Chondrocyte (in vitro differentiated cells): ENCODE results near the gene TP63. TPM values are rescaled to one million over a fixed set of nuclear protein-coding genes. Genes with fewer than 3 reads are reported as not detected.
A peak's percentile ranks its signal among the peaks of the same experiment; 100 is the strongest.

Experiments used
- DNase-seq: peaks from one replicate; pipeline ENCODE4 v3.0.0; 2021; ENCODE audit warnings: mixed read lengths, low spot score
- H3K27ac Mint-ChIP-seq: one replicate; pipeline ENCODE4 v1.8.0; 2021; ENCODE audit warnings: mild to moderate bottlenecking, moderate library complexity, mixed read lengths; ENCODE audit not compliant: unreplicated experiment
- H3K27me3 Mint-ChIP-seq: 2 replicates; pipeline ENCODE4 v1.8.0; 2021; ENCODE audit warnings: low read depth, mixed read lengths
- H3K36me3 Mint-ChIP-seq: 2 replicates; pipeline ENCODE4 v1.8.0; 2021; ENCODE audit warnings: low read depth, mixed read lengths
- H3K4me1 Mint-ChIP-seq: 2 replicates; pipeline ENCODE4 v1.8.0; 2021; ENCODE audit warnings: low read depth, mild to moderate bottlenecking, mixed read lengths
- H3K4me3 Mint-ChIP-seq: one replicate; pipeline ENCODE4 v1.8.0; 2021; ENCODE audit warnings: mild to moderate bottlenecking, moderate library complexity, mixed read lengths; ENCODE audit not compliant: unreplicated experiment
- H3K9me3 Mint-ChIP-seq: 2 replicates; pipeline ENCODE4 v1.8.0; 2021; ENCODE audit warnings: low read depth, mixed read lengths
- total RNA-seq: library from RNA; stranded (reverse); gene quantifications from 3 replicates; pipeline ENCODE4 v1.2.1, GENCODE V29; 2021
- TF ChIP-seq, protein P1 (sequence below): fragments of 200-600 bp; sonication (generic); IDR thresholded peaks from 2 replicates; pipeline ENCODE4 v1.5.0; 2021; ENCODE audit warnings: antibody characterized with exemption, mild to moderate bottlenecking, moderate library complexity

TP63 gene
- total RNA-seq, 1 donor from 2014 or later: not detected

- no peak overlapping the region for H3K4me3 Mint-ChIP-seq
- H3K27ac Mint-ChIP-seq: no peak overlapping the region
- H3K36me3 Mint-ChIP-seq: no peaks in the 10 kb centered on the region
- peaks cover 12% of the 10 kb centered on the region for H3K4me1 Mint-ChIP-seq
- H3K9me3 Mint-ChIP-seq: no peaks in the 10 kb centered on the region
- no peak for DNase-seq
- no peaks in the 10 kb centered on the region for H3K27me3 Mint-ChIP-seq
- TF ChIP-seq, protein P1, sequence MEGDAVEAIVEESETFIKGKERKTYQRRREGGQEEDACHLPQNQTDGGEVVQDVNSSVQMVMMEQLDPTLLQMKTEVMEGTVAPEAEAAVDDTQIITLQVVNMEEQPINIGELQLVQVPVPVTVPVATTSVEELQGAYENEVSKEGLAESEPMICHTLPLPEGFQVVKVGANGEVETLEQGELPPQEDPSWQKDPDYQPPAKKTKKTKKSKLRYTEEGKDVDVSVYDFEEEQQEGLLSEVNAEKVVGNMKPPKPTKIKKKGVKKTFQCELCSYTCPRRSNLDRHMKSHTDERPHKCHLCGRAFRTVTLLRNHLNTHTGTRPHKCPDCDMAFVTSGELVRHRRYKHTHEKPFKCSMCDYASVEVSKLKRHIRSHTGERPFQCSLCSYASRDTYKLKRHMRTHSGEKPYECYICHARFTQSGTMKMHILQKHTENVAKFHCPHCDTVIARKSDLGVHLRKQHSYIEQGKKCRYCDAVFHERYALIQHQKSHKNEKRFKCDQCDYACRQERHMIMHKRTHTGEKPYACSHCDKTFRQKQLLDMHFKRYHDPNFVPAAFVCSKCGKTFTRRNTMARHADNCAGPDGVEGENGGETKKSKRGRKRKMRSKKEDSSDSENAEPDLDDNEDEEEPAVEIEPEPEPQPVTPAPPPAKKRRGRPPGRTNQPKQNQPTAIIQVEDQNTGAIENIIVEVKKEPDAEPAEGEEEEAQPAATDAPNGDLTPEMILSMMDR: no peak
These were observed 77.2 kb downstream of the TP63 start for GRCh38 chr3:189708375-189708774.

GRCh38 chr3:189710620-189711402 is 79.6 kb downstream of the TP63 start:
- Mint-ChIP-seq H3K4me3 (no peak overlapping the region), H3K9me3 (no peaks in the 10 kb centered on the region), H3K27ac (peak overlapping the region; percentile 72), H3K27me3 (no peaks in the 10 kb centered on the region), H3K4me1 (peaks cover 28% of the 10 kb centered on the region), H3K36me3 (no peaks in the 10 kb centered on the region)
- DNase-seq: no peak
- TF ChIP-seq, protein P1: no peak

DNA sequence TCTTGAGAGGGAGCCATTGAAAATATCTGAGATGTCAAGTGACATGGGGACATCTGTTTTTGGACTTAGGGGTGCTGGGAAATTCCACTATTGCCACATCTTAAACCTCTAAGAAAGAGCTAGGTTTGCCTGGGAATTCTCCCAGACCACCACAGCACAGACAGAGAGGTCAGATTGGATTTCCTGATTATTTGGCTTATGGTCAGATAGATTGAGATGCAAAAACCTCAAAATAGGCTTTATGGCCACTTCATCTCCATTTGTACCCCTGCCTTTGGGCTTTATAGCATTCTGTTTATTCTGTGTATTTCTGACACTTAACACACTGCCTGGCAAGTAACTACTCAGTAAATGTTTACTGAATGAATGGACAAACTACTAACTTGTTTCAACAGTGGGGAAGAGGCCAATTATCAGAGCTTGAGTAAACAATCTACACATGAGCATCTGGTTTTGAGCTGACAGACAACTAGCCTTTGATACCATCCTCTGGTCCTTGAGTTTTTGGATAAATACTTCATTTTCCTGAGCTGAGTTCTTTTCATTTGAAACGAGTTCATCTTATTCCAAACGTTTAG is 81.8 kb downstream of the TP63 start:
- no peaks in the 10 kb centered on the region for H3K27me3 Mint-ChIP-seq
- peaks cover 28% of the 10 kb centered on the region for H3K4me1 Mint-ChIP-seq
- TF ChIP-seq, protein P1: no peak
- no peaks in the 10 kb centered on the region for H3K9me3 Mint-ChIP-seq
- no peaks in the 10 kb centered on the region for H3K36me3 Mint-ChIP-seq
- no peak overlapping the region for H3K4me3 Mint-ChIP-seq
- DNase-seq: no peak
- no peak overlapping the region for H3K27ac Mint-ChIP-seq

DNA sequence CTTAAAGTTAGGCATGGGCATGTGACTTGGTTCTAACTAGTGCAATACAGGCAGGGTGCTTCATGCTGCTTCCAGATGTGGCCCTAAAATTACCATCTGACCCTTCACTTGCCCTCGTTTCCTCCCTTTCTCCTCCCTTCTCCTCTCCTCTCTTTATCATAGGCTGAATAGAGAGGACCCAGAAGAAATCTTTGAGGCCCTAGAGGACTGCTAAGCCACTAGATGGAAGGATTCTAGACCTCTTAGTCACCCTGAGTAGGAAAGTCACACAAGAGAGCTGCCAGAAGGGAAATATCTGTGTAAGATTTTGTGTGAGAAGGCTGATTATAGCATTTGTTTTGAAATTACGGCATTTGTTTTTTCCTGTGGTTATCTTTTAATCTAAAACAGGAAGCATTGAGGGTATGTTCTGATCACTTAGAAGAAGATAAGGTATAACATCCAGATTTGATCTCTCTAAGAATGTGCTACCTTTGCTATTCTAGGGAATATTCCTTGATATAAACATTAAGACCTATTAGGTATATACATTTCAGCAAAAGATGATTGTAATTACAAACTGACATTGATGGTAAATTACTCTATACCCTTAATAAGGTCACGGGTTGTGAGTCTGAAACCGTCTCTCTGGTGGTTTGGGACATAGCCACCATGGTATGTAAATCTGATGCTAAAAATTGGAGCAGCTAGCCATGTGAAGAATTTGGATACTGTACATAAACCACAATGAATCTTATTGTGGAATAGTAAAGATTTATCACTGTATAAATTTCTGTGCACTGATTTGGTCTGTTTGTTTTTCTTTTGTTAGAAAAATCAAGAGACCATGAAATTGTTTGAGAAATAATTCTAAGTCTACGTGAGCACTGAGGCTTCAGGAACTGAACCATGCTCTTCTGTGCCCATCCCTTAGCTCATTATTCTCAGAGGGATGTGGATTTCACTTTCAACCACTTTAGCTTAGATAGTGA is 84.1 kb downstream of the TP63 start:
- no peaks in the 10 kb centered on the region for H3K36me3 Mint-ChIP-seq
- DNase-seq: no peak
- peak overlapping the region; percentile 66 for H3K27ac Mint-ChIP-seq
- H3K9me3 Mint-ChIP-seq: no peaks in the 10 kb centered on the region
- no peak overlapping the region for H3K4me3 Mint-ChIP-seq
- no peaks in the 10 kb centered on the region for H3K27me3 Mint-ChIP-seq
- H3K4me1 Mint-ChIP-seq: peaks cover 28% of the 10 kb centered on the region
- TF ChIP-seq, protein P1: no peak

- peaks cover 16% of the 10 kb centered on the region for H3K4me1 Mint-ChIP-seq
- no peaks in the 10 kb centered on the region for H3K27me3 Mint-ChIP-seq
- H3K4me3 Mint-ChIP-seq: no peak overlapping the region
- DNase-seq: no peak
- H3K36me3 Mint-ChIP-seq: no peaks in the 10 kb centered on the region
- H3K27ac Mint-ChIP-seq: no peak overlapping the region
- H3K9me3 Mint-ChIP-seq: no peaks in the 10 kb centered on the region
- TF ChIP-seq, protein P1: no peak
These were observed 87.0 kb downstream of the TP63 start for GRCh38 chr3:189718215-189718614.
